Brain microvascular endothelial cell (primary cell): Measurements from ENCODE around the gene MAML2.
A peak's percentile ranks its signal among the peaks of the same experiment; 100 is the strongest.

Experiments used
- DNase-seq: peaks from one replicate; pipeline ENCODE4 v3.0.0-alpha.2; 2020
- H3K27ac ChIP-seq: fragments of 250-450 bp; sonication (Bioruptor Pico); 2 replicates; pipeline ENCODE4 v1.5.1; 2020; ENCODE audit warnings: mild to moderate bottlenecking, moderate library complexity
- H3K27me3 ChIP-seq: fragments of 250-450 bp; sonication (Bioruptor Pico); replicated peaks from 2 replicates; pipeline ENCODE4 v1.5.1; 2020; ENCODE audit warnings: mild to moderate bottlenecking
- H3K36me3 ChIP-seq: fragments of 250-450 bp; sonication (Bioruptor Pico); replicated peaks from 2 replicates; pipeline ENCODE4 v1.5.1; 2020; ENCODE audit warnings: mild to moderate bottlenecking
- H3K4me3 ChIP-seq: 2 replicates; pipeline ENCODE4 v1.5.1; 2011; ENCODE audit warnings: low read depth, mild to moderate bottlenecking, control low read depth, low read length, moderate library complexity
- CTCF ChIP-seq: IDR thresholded peaks from 2 replicates; pipeline ENCODE4 v1.5.1; 2011; ENCODE audit warnings: low read depth, mild to moderate bottlenecking, moderate library complexity, low read length, control low read depth, inconsistent platforms; ENCODE audit errors: missing control alignments
- in situ Hi-C: cut with HindIII; loops from 2 replicates; pipeline ENCODE4 v1.10.0; 2017; ENCODE audit warnings: low sequenced_read_pairs, low pct_ligation_motif_present

MAML2 gene

GRCh38 chr11:96299155-96299888 is 43.7 kb downstream of the MAML2 start:
- H3K4me3 ChIP-seq, result no peak overlapping the region
- in situ Hi-C loops, result no loop called here
- no peak for TF ChIP-seq CTCF
- H3K27ac ChIP-seq, result no peak overlapping the region
- no peak for DNase-seq
- H3K36me3 ChIP-seq, result no peaks in the 10 kb centered on the region
- H3K27me3 ChIP-seq, result no peaks in the 10 kb centered on the region

GRCh38 chr11:96295369-96295768 is 47.6 kb downstream of the MAML2 start:
- in situ Hi-C loops, result no loop called here
- no peak for TF ChIP-seq CTCF
- no peak overlapping the region for H3K4me3 ChIP-seq

GRCh38 chr11:96294289-96294688 is 48.7 kb downstream of the MAML2 start:
- in situ Hi-C loops, result no loop called here

More at GRCh38 chr11:96295369-96295768, 47.6 kb downstream of the MAML2 start:
- Histone ChIP-seq H3K27me3 (no peaks in the 10 kb centered on the region), H3K36me3 (no peaks in the 10 kb centered on the region), H3K27ac (no peak overlapping the region)
- no peak for DNase-seq

GRCh38 chr11:96293598-96294021 is 49.4 kb downstream of the MAML2 start:
- no peak overlapping the region for H3K4me3 ChIP-seq

More at GRCh38 chr11:96294289-96294688, 48.7 kb downstream of the MAML2 start:
- no peak for DNase-seq
- Histone ChIP-seq H3K27me3 (no peaks in the 10 kb centered on the region), H3K27ac (peak overlapping the region; percentile 47), H3K36me3 (no peaks in the 10 kb centered on the region), H3K4me3 (no peak overlapping the region)
- TF ChIP-seq CTCF, result no peak

GRCh38 chr11:96293109-96293508 is 49.9 kb downstream of the MAML2 start:
- Histone ChIP-seq H3K27me3 (no peaks in the 10 kb centered on the region), H3K36me3 (no peaks in the 10 kb centered on the region), H3K27ac (peak overlapping the region; percentile 47), H3K4me3 (no peak overlapping the region)
- in situ Hi-C loops, result no loop called here
- DNase-seq, result no peak
- TF ChIP-seq CTCF, result no peak

More at GRCh38 chr11:96293598-96294021, 49.4 kb downstream of the MAML2 start:
- Histone ChIP-seq H3K36me3 (no peaks in the 10 kb centered on the region), H3K27ac (peak overlapping the region; percentile 47), H3K27me3 (no peaks in the 10 kb centered on the region)
- peak; percentile 39 for DNase-seq
- TF ChIP-seq CTCF, result no peak
- in situ Hi-C loops, result no loop called here
